ENCODE data around the gene ONECUT3. TPM values are rescaled to one million over a fixed set of nuclear protein-coding genes. Genes with fewer than 3 reads are reported as not detected.

The ONECUT3 gene
- not detected for total RNA-seq
- polyA plus RNA-seq, result not detected

DNA sequence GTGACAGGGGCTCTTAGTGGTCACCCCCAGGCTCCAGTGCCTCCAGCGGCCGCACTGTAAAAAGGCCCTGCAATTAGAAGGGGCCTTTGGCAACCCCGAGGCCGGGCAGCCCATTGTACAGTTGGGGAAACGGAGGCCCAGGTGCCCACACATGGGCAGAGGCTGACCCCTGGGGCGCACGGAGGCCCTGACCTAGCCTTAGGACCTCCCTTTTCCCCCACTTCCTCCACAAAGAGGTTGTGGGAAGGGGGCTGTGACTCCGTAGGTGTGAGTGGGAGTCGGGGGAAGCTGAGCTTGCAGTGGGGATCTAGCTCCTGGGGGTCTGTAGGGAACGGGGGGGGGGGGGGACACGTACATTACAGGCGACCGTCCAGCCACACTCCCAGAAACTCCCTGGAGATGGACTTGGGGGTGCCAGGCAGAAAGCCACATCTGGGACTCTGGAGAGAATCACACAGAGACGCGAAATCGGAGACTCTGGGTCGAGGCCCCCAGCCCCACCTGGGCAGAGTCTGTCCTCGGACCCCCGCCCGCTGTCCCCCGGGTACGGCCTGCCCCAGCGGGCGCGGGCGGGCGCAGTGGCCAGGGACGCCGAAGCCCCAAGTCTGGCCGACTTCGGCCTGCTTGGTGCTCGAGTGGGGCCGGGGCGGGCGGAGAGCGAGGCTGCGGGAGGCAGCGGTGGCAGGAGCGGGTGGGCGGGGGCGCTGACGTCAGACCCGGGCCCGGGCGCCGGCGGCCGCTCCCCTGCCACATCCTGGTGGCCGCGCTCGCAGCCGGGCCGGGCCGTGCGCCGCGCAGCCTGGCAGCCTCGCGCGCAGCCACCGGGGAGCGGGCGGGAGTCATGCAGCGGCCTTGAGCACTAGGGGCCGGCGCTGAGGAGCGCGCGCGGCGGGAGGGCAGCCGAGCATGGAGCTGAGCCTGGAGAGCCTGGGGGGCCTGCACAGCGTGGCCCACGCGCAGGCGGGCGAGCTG lies at the start of gene ONECUT3:
Gene ONECUT3 (plus strand): TSS at position 750 of the 972 bp plus-strand sequence. CDS start 157 bp downstream, at position 907.
- Histone ChIP-seq H3K9ac (ENCODE audit: low read depth in 1 of 2, low read length in 2 of 2) (no peak within 1 kb of the TSS), H3K27me3 (ENCODE audit: control insufficient read depth in 4 of 4, insufficient read depth in 4 of 4, low read length in 3 of 4) (peaks cover 10 to 49% (median 16%) of the 10 kb centered on the region in 4 donors), H3K36me3 (ENCODE audit: control insufficient read depth in 4 of 4, insufficient read depth in 3 of 4, low read depth in 1 of 4, low read length in 3 of 4) (no peaks in the 10 kb centered on the region), H3K9me3 (ENCODE audit: control insufficient read depth in 4 of 4, low read length in 3 of 4) (no peaks in the 10 kb centered on the region), H3K27ac (ENCODE audit: low read depth in 1 of 2, low read length in 2 of 2) (no peak within 1 kb of the TSS), H3K4me3 (ENCODE audit: low read depth in 1 of 3, low read length in 3 of 3) (no peak within 1 kb of the TSS), H3K4me1 (ENCODE audit: control insufficient read depth in 4 of 4, insufficient read depth in 4 of 4, low read length in 3 of 4) (peaks cover 13 to 40% (median 23%) of the 10 kb centered on the region in 4 donors)
- TF ChIP-seq FOXA2 (IDR thresholded peaks at IDR 0.05) (no peak), RAD21 (IDR thresholded peaks at IDR 0.05) (no peak), JUND (IDR thresholded peaks at IDR 0.05) (no peak), FOXA1 (IDR thresholded peaks at IDR 0.05) (no peak), EGR1 (IDR thresholded peaks at IDR 0.05; ENCODE audit: low read depth in 2 of 2) (no peak), RXRA (IDR thresholded peaks at IDR 0.05) (no peak), HNF4A (conservative IDR thresholded peaks at IDR 0.05) (no peak)
- TF ChIP-seq, protein P1, sequence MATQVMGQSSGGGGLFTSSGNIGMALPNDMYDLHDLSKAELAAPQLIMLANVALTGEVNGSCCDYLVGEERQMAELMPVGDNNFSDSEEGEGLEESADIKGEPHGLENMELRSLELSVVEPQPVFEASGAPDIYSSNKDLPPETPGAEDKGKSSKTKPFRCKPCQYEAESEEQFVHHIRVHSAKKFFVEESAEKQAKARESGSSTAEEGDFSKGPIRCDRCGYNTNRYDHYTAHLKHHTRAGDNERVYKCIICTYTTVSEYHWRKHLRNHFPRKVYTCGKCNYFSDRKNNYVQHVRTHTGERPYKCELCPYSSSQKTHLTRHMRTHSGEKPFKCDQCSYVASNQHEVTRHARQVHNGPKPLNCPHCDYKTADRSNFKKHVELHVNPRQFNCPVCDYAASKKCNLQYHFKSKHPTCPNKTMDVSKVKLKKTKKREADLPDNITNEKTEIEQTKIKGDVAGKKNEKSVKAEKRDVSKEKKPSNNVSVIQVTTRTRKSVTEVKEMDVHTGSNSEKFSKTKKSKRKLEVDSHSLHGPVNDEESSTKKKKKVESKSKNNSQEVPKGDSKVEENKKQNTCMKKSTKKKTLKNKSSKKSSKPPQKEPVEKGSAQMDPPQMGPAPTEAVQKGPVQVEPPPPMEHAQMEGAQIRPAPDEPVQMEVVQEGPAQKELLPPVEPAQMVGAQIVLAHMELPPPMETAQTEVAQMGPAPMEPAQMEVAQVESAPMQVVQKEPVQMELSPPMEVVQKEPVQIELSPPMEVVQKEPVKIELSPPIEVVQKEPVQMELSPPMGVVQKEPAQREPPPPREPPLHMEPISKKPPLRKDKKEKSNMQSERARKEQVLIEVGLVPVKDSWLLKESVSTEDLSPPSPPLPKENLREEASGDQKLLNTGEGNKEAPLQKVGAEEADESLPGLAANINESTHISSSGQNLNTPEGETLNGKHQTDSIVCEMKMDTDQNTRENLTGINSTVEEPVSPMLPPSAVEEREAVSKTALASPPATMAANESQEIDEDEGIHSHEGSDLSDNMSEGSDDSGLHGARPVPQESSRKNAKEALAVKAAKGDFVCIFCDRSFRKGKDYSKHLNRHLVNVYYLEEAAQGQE (IDR thresholded peaks at IDR 0.05), result no peak
- TF ChIP-seq, protein P2, sequence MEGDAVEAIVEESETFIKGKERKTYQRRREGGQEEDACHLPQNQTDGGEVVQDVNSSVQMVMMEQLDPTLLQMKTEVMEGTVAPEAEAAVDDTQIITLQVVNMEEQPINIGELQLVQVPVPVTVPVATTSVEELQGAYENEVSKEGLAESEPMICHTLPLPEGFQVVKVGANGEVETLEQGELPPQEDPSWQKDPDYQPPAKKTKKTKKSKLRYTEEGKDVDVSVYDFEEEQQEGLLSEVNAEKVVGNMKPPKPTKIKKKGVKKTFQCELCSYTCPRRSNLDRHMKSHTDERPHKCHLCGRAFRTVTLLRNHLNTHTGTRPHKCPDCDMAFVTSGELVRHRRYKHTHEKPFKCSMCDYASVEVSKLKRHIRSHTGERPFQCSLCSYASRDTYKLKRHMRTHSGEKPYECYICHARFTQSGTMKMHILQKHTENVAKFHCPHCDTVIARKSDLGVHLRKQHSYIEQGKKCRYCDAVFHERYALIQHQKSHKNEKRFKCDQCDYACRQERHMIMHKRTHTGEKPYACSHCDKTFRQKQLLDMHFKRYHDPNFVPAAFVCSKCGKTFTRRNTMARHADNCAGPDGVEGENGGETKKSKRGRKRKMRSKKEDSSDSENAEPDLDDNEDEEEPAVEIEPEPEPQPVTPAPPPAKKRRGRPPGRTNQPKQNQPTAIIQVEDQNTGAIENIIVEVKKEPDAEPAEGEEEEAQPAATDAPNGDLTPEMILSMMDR (IDR thresholded peaks at IDR 0.05; ENCODE audit: low read depth, low read length, missing input control), result no peak
- 4% methylated on average over 77 of the region's 77 CpGs for WGBS
- no peak for DNase-seq (ENCODE audit: low spot score)

DNA sequence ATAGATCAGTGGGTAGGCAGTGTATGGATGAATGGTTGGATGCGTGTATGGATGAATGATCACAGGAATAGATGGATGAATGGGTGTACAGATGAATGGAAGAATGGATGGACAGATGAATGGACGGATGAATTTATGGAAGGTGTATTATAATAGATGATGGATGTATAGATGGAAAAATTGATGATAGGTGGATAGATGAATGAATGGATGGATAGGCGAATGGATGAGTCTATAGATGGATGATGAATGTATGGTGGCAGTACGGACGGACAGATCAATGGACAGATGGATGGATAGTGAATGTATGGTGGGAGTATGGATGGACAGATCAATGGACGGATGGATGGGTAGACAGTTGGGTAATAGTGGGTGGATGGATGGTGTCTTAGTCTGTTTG lies 49.0 kb upstream of the ONECUT3 start:
- H3K4me1 ChIP-seq (ENCODE audit: control insufficient read depth in 4 of 4, insufficient read depth in 4 of 4, low read length in 3 of 4), result no peaks in the 10 kb centered on the region
- no peak overlapping the region for H3K4me3 ChIP-seq (ENCODE audit: low read depth in 1 of 3, low read length in 3 of 3)
- H3K27me3 ChIP-seq (ENCODE audit: control insufficient read depth in 4 of 4, insufficient read depth in 4 of 4, low read length in 3 of 4), result peaks cover 0 to 5% (median 1%) of the 10 kb centered on the region in 4 donors
- 85% methylated on average over 6 of the region's 6 CpGs for WGBS
- no peak overlapping the region for H3K9ac ChIP-seq (ENCODE audit: low read depth in 1 of 2, low read length in 2 of 2)
- no peak for TF ChIP-seq YY1 (IDR thresholded peaks at IDR 0.05)
- TF ChIP-seq SP1 (IDR thresholded peaks at IDR 0.05), result no peak
- TF ChIP-seq JUND (IDR thresholded peaks at IDR 0.05), result no peak
- no peak for TF ChIP-seq RXRA (IDR thresholded peaks at IDR 0.05)
- TF ChIP-seq, protein P3, sequence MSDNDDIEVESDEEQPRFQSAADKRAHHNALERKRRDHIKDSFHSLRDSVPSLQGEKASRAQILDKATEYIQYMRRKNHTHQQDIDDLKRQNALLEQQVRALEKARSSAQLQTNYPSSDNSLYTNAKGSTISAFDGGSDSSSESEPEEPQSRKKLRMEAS (IDR thresholded peaks at IDR 0.05), result no peak
- TF ChIP-seq, protein P1 (IDR thresholded peaks at IDR 0.05), result no peak
- TF ChIP-seq HNF4A (conservative IDR thresholded peaks at IDR 0.05), result no peak
- no peak for TF ChIP-seq GABPA (IDR thresholded peaks at IDR 0.05 in 1 of 2, conservative IDR thresholded peaks at IDR 0.05 in 1 of 2)
- no peak for TF ChIP-seq NR2F2 (IDR thresholded peaks at IDR 0.05)
- TF ChIP-seq HNF4G (IDR thresholded peaks at IDR 0.05), result no peak
- no peak for TF ChIP-seq EGR1 (IDR thresholded peaks at IDR 0.05; ENCODE audit: low read depth in 2 of 2)
- TF ChIP-seq TAF1 (conservative IDR thresholded peaks at IDR 0.05), result no peak
- TF ChIP-seq, protein P4, sequence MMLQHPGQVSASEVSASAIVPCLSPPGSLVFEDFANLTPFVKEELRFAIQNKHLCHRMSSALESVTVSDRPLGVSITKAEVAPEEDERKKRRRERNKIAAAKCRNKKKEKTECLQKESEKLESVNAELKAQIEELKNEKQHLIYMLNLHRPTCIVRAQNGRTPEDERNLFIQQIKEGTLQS (IDR thresholded peaks at IDR 0.05), result no peak
- TF ChIP-seq, protein P2 (IDR thresholded peaks at IDR 0.05; ENCODE audit: low read depth, low read length, missing input control), result no peak
- no peak for TF ChIP-seq RAD21 (IDR thresholded peaks at IDR 0.05)
- TF ChIP-seq FOXA1 (IDR thresholded peaks at IDR 0.05), result no peak
- no peak for DNase-seq (ENCODE audit: low spot score)
- no peaks in the 10 kb centered on the region for H3K36me3 ChIP-seq (ENCODE audit: control insufficient read depth in 4 of 4, insufficient read depth in 3 of 4, low read depth in 1 of 4, low read length in 3 of 4)
- H3K9me3 ChIP-seq (ENCODE audit: control insufficient read depth in 4 of 4, low read length in 3 of 4), result peaks cover 0 to 13% (median 4%) of the 10 kb centered on the region in 4 donors
- no peak overlapping the region for H3K27ac ChIP-seq (ENCODE audit: low read depth in 1 of 2, low read length in 2 of 2)

All from liver (tissue), 9 donors.